HTERT RPE-1 (cell line): ENCODE data around the gene MSI2.

Experiments used
- in situ Hi-C: fragments of 300-500 bp; cut with MboI; formaldehyde crosslinking; loops from 4 replicates; pipeline ENCODE4 v1.14.3; 2020; ENCODE audit warnings: low sequenced_read_pairs

MSI2 gene

DNA sequence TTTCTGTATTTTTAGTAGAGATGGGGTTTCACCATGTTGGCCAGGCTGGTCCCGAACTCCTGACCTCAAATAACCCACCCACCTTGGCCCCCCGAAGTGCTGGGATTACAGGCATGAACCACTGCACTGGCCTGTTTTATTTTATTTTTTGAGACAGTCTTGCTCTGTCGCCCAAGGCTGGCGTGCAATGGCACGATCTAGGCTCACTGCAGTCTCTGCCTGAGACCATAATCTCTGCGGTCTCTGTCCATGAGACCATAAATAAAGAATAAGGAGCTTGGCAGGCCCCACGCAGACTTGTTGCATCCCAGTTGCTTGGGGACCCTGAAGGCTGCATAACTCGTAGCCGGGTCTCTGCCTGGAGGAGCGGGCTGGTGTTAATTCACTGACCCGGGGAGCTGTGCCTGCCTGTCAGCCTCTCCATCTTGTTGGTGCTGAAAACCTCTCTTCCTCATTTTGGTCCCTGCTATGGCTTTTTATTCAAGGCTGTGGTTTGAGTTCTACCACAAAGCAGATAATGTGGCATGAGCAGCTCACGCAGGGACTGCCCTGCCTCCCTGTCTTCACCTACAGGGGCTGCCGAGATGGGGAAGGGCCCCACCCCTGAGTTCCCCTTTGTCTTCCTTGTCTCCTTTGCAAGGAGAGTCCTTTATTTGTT is 82.1 kb downstream of the MSI2 start:
- in situ Hi-C loops, result no loop called here

- in situ Hi-C loops, result no loop called here
Observed at GRCh38 chr17:57340160-57340981, 84.0 kb downstream of the MSI2 start.

DNA sequence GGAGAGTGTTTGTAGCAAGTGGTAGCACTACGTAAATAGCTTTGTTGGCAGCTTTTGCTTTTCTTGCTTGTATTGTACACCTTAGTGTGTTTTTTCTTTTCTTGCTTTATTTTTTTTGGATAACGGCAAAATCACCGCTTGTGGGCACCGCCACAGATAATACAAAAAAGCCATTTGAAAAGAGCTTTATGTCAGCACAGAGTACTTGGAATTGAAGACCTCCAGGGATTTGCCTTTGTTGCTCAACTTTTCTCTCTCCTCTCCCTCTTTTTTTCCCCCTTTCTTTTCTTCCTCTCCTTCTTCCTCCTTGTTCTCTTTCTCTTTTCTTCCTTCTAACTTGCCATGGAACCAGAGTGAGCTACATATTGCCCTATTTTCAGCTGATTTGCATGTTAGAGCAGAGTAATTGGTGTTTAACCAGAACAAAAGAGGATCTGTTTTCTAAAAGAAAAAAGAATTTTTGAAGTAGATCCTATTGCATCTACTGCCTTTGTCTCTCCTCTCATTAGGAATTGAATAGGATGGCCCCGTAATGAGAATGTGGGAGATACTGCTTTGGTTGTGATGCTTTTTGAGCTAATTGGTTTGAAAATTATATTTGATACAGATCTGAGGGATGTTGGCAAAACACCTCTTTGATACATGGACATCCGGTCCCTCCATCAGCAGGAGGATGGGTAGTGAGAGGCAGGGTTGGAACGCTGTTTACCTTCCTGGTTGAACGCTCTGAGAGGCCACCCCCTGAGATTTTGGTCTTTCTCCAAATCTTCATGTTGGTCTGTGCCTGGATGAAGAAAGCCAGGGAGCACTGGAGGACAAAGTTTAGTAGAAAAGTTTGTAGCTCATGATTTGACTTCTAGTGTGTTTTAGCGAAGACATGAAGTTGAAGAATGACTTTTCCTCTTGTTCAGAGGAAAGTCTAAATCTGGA is 85.6 kb downstream of the MSI2 start:
- in situ Hi-C loops, result no loop called here

GRCh38 chr17:57342963-57343589 is 86.8 kb downstream of the MSI2 start:
- in situ Hi-C loops, result no loop called here

GRCh38 chr17:57343717-57344116 is 87.4 kb downstream of the MSI2 start:
- in situ Hi-C loops, result no loop called here

DNA sequence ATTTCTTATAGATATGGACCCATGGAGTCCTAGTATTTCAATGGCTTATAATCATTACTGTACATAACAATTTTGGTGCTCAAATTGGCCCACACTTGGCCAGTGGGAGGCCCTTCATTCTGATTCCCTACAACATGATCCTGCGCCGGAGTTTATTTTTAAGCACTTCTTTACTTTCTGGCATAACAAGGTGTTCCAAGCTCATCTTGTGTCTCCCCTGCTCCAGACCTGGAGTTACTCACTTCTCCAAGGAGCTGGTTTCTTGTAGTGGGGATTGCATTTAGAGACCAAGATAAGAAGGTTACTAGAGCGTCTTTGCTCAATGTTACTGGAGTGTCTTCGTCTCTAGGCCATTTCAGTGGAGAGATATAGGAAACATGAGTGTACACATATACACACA is 87.9 kb downstream of the MSI2 start:
- in situ Hi-C loops, result no loop called here

GRCh38 chr17:57349541-57350247 is 93.4 kb downstream of the MSI2 start:
- in situ Hi-C loops, result no loop called here

GRCh38 chr17:57350266-57350665 is 93.9 kb downstream of the MSI2 start:
- in situ Hi-C loops, result no loop called here

DNA sequence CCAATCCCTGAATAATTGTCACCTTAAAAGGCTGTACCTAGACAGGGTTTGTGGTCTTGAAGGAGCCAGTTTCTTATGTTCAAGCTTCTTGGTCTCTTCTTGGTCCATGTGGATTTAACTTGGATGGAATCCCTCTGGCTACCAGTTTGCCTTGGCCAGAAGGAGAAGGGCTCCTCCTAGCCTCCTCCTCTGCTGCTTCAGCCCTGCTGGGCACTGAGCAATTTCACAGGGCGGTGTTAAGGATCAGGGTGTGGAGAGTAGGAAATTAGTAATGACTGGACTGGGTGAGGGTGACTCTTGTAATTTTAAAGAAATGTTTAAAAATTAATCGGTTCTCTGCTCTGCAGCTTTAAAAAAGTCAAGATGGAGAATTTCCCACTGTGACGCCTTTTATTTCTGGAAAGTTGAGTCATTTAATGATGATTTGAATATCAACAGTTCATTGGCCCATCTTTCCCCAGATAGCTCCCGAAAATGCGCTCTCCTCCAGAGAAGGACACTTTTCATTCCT is 96.4 kb downstream of the MSI2 start:
- in situ Hi-C loops, result no loop called here

DNA sequence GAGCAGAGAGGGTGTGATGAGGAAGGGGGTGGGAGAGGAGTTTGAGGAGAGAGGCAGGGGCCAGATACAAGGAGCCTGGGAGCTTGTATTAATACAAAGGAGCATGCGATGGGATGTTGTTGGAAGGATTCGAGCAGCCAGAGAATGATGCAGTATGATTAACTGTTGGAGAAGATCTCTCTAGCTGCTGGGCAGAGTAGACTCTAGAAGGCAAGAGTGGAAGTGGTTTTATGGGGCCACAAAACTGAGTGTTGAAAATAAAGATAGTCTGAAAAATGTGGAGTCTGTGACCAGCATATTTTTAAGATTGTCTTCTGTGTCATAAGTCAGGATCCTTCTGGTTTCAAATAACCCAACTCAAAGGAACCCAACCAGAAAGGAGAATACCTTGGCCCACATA is 98.3 kb downstream of the MSI2 start:
- in situ Hi-C loops, result no loop called here

GRCh38 chr17:57355090-57355859 is 99.0 kb downstream of the MSI2 start:
- in situ Hi-C loops, result no loop called here

- in situ Hi-C loops, result no loop called here
Observed at GRCh38 chr17:57356153-57356718, 99.9 kb downstream of the MSI2 start.

- in situ Hi-C loops, result no loop called here
Observed at GRCh38 chr17:57356719-57357391, 100.5 kb downstream of the MSI2 start.

GRCh38 chr17:57357392-57357784 is 101.1 kb downstream of the MSI2 start:
- in situ Hi-C loops, result no loop called here

GRCh38 chr17:57357830-57358430 is 101.6 kb downstream of the MSI2 start:
- in situ Hi-C loops, result no loop called here

GRCh38 chr17:57360266-57360665 is 103.9 kb downstream of the MSI2 start:
- in situ Hi-C loops, result no loop called here

GRCh38 chr17:57362797-57363556 is 106.7 kb downstream of the MSI2 start:
- in situ Hi-C loops, result no loop called here
